HEK293T (cell line): ENCODE results near the gene BMP7.

Experiments
- BHLHE40 ChIP-seq: fragments of 450-650 bp; IDR thresholded peaks from 2 replicates; pipeline ENCODE4 v1.6.1; 2016; ENCODE audit warnings: mild to moderate bottlenecking, moderate library complexity, borderline replicate concordance
- ELF4 ChIP-seq: fragments of 450-650 bp; IDR thresholded peaks from 2 replicates; pipeline ENCODE4 v1.6.1; 2017; ENCODE audit warnings: antibody characterized with exemption
- FOXA1 ChIP-seq: fragments of 450-650 bp; IDR thresholded peaks from 2 replicates; pipeline ENCODE4 v1.6.1; 2016; ENCODE audit warnings: mild to moderate bottlenecking
- FOXK2 ChIP-seq: fragments of 450-650 bp; IDR thresholded peaks from 2 replicates; pipeline ENCODE4 v1.6.1; 2016; ENCODE audit warnings: mild to moderate bottlenecking
- NFRKB ChIP-seq: fragments of 450-650 bp; IDR thresholded peaks from 2 replicates; pipeline ENCODE4 v1.6.1; 2016; ENCODE audit warnings: mild to moderate bottlenecking, moderate library complexity
- SP1 ChIP-seq: fragments of 450-650 bp; IDR thresholded peaks from 2 replicates; pipeline ENCODE4 v1.6.1; 2017

DNA sequence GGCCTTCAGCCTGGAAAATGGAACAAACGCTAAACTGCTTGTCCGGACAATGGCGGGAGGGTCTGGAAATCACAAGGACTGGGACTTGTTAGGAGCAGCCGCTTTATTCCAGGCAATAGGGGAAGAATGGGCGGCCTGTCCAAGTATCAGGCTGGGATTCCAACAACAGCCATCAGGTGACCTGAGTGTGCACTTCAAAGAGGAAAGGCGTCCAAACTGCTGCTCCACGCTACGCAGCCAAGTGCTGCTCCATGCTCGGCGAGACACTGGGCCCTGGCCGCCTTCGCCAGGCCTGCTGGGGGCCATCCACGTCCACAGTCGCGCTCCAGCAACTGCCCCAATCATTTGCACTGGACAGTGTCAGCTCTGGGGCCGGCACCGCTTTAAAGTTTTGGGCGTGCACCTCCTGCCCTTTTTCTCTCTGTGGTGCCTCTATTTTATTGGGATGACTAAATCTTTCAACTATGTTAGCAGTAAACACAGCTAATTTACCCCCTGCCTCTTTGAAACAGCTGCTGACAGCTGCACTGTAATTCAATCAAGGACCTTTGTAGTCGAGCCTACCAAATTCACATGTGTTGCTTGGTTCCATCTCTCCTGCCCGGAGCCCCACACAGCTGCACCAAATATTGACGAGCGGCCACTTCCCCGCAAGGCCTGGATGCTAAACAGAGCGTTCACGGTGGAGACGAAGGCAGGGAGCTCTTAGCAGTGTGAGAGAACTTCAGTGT is 98.3 kb downstream of the BMP7 start:
- TF ChIP-seq ELF4 (no peak), SP1 (no peak), BHLHE40 (no peak), FOXA1 (no peak), NFRKB (no peak), FOXK2 (no peak)
